OCI-LY1 (cell line): ENCODE measurements around the gene ACYP1.

Experiments used
- H2AFZ ChIP-seq: fragments of 200-600 bp; sonication (generic), shearing (Covaris generic); 2 replicates; pipeline ENCODE4 v1.6.0; 2014; ENCODE audit warnings: antibody characterized with exemption, mild to moderate bottlenecking, low read length
- H3F3A ChIP-seq: fragments of 200-600 bp; sonication (generic), shearing (Covaris generic); 2 replicates; pipeline ENCODE4 v1.6.0; 2014; ENCODE audit warnings: mild to moderate bottlenecking, antibody characterized with exemption, low read length, moderate library complexity; ENCODE audit not compliant: insufficient read depth
- H3K27ac ChIP-seq: fragments of 200-600 bp; sonication (generic); 2 replicates; pipeline ENCODE4 v1.5.1; 2014; ENCODE audit warnings: low read length, mixed run types, mild to moderate bottlenecking, low read depth; ENCODE audit not compliant: poor library complexity, severe bottlenecking
- H3K27me3 ChIP-seq: fragments of 200-600 bp; sonication (generic); 2 replicates; pipeline ENCODE4 v1.6.0; 2014; ENCODE audit warnings: antibody characterized with exemption, mild to moderate bottlenecking, low read length, moderate library complexity; ENCODE audit not compliant: insufficient read depth
- H3K36me3 ChIP-seq: fragments of 200-600 bp; sonication (generic); 2 replicates; pipeline ENCODE4 v1.6.1; 2014; ENCODE audit warnings: mild to moderate bottlenecking, antibody characterized with exemption, low read length, moderate library complexity, mixed read lengths; ENCODE audit not compliant: insufficient read depth
- H3K4me1 ChIP-seq: fragments of 200-600 bp; sonication (generic); 2 replicates; pipeline ENCODE4 v1.5.1; 2014; ENCODE audit warnings: mild to moderate bottlenecking, low read length, moderate library complexity; ENCODE audit not compliant: insufficient read depth, severe bottlenecking
- H3K4me2 ChIP-seq: fragments of 200-600 bp; sonication (generic), shearing (Covaris generic); 2 replicates; pipeline ENCODE4 v1.6.1; 2014; ENCODE audit warnings: low read length
- H3K4me3 ChIP-seq: fragments of 200-600 bp; sonication (generic); 2 replicates; pipeline ENCODE4 v1.5.1; 2014; ENCODE audit warnings: low read length, low read depth, mild to moderate bottlenecking, mixed read lengths; ENCODE audit not compliant: poor library complexity, severe bottlenecking
- H3K79me2 ChIP-seq: fragments of 200-600 bp; shearing (Covaris generic); 2 replicates; pipeline ENCODE4 v1.6.1; 2016; ENCODE audit warnings: mixed run types, low read length, mixed read lengths; ENCODE audit not compliant: insufficient read depth
- H3K9ac ChIP-seq: fragments of 200-600 bp; sonication (generic), shearing (Covaris generic); 2 replicates; pipeline ENCODE4 v1.6.1; 2014; ENCODE audit warnings: mild to moderate bottlenecking, low read length, mixed read lengths
- H3K9me2 ChIP-seq: fragments of 200-600 bp; sonication (generic), shearing (Covaris generic); 2 replicates; pipeline ENCODE4 v1.6.1; 2014; ENCODE audit warnings: low read depth, mild to moderate bottlenecking, low read length, mixed read lengths
- H3K9me3 ChIP-seq: fragments of 200-600 bp; shearing (Covaris generic); 2 replicates; pipeline ENCODE4 v1.6.1; 2014; ENCODE audit warnings: low read length, mixed read lengths
- H4K20me1 ChIP-seq: fragments of 200-600 bp; sonication (generic), shearing (Covaris generic); 2 replicates; pipeline ENCODE4 v1.6.0; 2016; ENCODE audit warnings: mild to moderate bottlenecking, low read length; ENCODE audit not compliant: insufficient read depth
- EZH2 ChIP-seq: fragments of 200-600 bp; sonication (generic), shearing (Covaris generic); IDR thresholded peaks from 2 replicates; pipeline ENCODE4 v1.8.0; 2017; ENCODE audit warnings: borderline replicate concordance, mixed run types, mild to moderate bottlenecking, antibody characterized with exemption, low read length, moderate library complexity, mixed read lengths
- TF ChIP-seq, protein P1 (sequence below): fragments of 200-600 bp; sonication (generic), shearing (Covaris generic); IDR thresholded peaks from 2 replicates; pipeline ENCODE4 v1.5.1; 2017; ENCODE audit warnings: mild to moderate bottlenecking, antibody characterized with exemption, low read length, moderate library complexity, mixed read lengths

Gene ACYP1

GRCh38 chr14:75092698-75093097 is 28.9 kb upstream of the ACYP1 start:
- H3K79me2 ChIP-seq: no peaks in the 10 kb centered on the region
- no peak overlapping the region for H3K27ac ChIP-seq
- H3K9me3 ChIP-seq: no peaks in the 10 kb centered on the region
- no peak overlapping the region for H3K4me2 ChIP-seq
- no peaks in the 10 kb centered on the region for H4K20me1 ChIP-seq
- H3K9me2 ChIP-seq: no peaks in the 10 kb centered on the region
- H3K27me3 ChIP-seq: no peaks in the 10 kb centered on the region
- TF ChIP-seq, protein P1, sequence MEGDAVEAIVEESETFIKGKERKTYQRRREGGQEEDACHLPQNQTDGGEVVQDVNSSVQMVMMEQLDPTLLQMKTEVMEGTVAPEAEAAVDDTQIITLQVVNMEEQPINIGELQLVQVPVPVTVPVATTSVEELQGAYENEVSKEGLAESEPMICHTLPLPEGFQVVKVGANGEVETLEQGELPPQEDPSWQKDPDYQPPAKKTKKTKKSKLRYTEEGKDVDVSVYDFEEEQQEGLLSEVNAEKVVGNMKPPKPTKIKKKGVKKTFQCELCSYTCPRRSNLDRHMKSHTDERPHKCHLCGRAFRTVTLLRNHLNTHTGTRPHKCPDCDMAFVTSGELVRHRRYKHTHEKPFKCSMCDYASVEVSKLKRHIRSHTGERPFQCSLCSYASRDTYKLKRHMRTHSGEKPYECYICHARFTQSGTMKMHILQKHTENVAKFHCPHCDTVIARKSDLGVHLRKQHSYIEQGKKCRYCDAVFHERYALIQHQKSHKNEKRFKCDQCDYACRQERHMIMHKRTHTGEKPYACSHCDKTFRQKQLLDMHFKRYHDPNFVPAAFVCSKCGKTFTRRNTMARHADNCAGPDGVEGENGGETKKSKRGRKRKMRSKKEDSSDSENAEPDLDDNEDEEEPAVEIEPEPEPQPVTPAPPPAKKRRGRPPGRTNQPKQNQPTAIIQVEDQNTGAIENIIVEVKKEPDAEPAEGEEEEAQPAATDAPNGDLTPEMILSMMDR: no peak
- TF ChIP-seq EZH2: no peak
- H3K4me3 ChIP-seq: no peak overlapping the region
- H2AFZ ChIP-seq: no peak overlapping the region
- no peak overlapping the region for H3K9ac ChIP-seq
- H3K4me1 ChIP-seq: no peaks in the 10 kb centered on the region
- no peaks in the 10 kb centered on the region for H3F3A ChIP-seq
- peaks cover 65% of the 10 kb centered on the region for H3K36me3 ChIP-seq

DNA sequence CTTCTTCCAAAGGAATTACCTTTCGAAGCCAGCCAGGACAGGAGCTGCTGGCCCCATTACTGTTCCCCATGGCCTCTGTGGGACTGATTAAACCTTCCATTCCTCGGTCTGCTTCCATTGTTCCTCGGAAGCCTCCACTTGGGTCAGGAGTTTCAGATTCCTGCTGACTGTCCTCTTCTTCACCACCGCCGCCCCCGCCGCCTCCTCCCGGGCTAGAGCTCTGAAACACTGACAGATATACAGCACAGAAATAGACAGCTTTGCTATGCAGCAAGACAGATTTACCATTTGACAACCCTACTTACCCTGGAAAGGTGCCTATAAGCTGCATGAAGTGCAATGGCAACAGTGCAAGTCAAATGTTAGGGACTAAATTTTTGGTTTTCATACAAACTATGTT is 27.4 kb upstream of the ACYP1 start:
- Histone ChIP-seq H3K4me1 (no peaks in the 10 kb centered on the region), H3K4me2 (no peak overlapping the region), H3K9ac (no peak overlapping the region), H3K79me2 (no peaks in the 10 kb centered on the region), H3K9me3 (no peaks in the 10 kb centered on the region), H3K27ac (no peak overlapping the region), H3F3A (no peaks in the 10 kb centered on the region), H3K36me3 (peaks cover 65% of the 10 kb centered on the region), H3K27me3 (no peaks in the 10 kb centered on the region), H3K9me2 (no peaks in the 10 kb centered on the region), H2AFZ (no peak overlapping the region), H4K20me1 (no peaks in the 10 kb centered on the region), H3K4me3 (no peak overlapping the region)
- TF ChIP-seq, protein P1: no peak
- no peak for TF ChIP-seq EZH2

- H3K36me3 ChIP-seq: peaks cover 64% of the 10 kb centered on the region
- no peaks in the 10 kb centered on the region for H3K79me2 ChIP-seq
- no peaks in the 10 kb centered on the region for H3K9me2 ChIP-seq
- no peaks in the 10 kb centered on the region for H3F3A ChIP-seq
- H3K9me3 ChIP-seq: no peaks in the 10 kb centered on the region
- no peaks in the 10 kb centered on the region for H4K20me1 ChIP-seq
- H3K4me1 ChIP-seq: no peaks in the 10 kb centered on the region
- TF ChIP-seq, protein P1: no peak
- TF ChIP-seq EZH2: no peak
- no peak overlapping the region for H3K9ac ChIP-seq
- H3K27me3 ChIP-seq: no peaks in the 10 kb centered on the region
- no peak overlapping the region for H3K4me3 ChIP-seq
- H3K4me2 ChIP-seq: no peak overlapping the region
- H3K27ac ChIP-seq: no peak overlapping the region
- H2AFZ ChIP-seq: no peak overlapping the region
Measured at GRCh38 chr14:75090353-75090752, 26.5 kb upstream of the ACYP1 start.
